ENCODE measurements around the gene MAD2L1BP.

DNA sequence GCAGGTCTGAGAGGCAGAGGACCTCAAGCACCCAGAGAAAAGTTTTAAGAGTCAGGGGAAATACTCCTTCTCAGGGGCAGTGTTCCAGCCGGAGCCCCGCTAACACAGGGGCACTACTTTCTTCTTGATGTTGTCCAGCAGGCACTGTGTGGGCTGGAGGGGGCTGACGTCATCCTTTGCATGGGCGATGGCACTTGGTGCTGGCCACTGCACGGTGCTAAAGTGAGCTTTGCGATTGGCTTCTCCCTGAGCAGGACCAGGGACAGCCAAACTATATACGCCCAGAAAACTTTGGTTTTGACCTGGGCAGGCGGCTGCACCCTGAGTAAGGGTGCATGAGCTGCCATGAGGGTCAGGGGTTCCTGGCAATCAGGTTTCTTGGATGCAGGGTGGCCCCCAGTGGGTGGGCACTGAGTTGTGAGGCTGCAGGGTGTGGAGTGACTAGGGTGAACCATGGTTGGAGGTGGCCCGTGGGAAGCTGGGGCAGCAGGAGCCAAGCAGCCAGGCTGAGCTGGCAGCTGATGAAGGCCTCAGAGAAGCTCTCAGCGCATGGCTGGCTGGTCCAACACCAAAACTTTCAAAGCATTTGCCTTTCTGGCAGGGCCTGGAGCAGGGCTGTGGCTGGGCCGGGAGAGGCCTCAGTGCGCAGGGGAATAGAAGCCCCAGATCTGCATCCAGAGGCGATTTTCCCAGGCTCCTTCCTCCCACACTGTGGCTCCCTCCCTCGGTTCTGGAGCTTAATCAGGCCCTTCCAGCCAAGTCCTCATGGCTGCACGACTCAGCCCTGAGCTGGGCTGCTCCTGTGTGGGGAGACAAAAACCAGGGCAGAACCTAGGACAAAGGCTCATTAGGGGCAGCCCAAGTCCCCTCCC is 33.6 kb downstream of the MAD2L1BP start:
- TF ChIP-seq POLR2A (IDR thresholded peaks at IDR 0.05), result no peak
- TF ChIP-seq, protein P1, sequence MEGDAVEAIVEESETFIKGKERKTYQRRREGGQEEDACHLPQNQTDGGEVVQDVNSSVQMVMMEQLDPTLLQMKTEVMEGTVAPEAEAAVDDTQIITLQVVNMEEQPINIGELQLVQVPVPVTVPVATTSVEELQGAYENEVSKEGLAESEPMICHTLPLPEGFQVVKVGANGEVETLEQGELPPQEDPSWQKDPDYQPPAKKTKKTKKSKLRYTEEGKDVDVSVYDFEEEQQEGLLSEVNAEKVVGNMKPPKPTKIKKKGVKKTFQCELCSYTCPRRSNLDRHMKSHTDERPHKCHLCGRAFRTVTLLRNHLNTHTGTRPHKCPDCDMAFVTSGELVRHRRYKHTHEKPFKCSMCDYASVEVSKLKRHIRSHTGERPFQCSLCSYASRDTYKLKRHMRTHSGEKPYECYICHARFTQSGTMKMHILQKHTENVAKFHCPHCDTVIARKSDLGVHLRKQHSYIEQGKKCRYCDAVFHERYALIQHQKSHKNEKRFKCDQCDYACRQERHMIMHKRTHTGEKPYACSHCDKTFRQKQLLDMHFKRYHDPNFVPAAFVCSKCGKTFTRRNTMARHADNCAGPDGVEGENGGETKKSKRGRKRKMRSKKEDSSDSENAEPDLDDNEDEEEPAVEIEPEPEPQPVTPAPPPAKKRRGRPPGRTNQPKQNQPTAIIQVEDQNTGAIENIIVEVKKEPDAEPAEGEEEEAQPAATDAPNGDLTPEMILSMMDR (IDR thresholded peaks at IDR 0.05), result no peak
